Ishikawa (cell line): ENCODE results near the gene STRN.

Experiments used
- CEBPB ChIP-seq: IDR thresholded peaks from 2 replicates; pipeline ENCODE4 v1.6.1; 2012
- CREB1 ChIP-seq: IDR thresholded peaks from 2 replicates; pipeline ENCODE4 v1.6.1; 2012; ENCODE audit warnings: low read depth
- EGR1 ChIP-seq: IDR thresholded peaks from 2 replicates; pipeline ENCODE4 v1.6.1; 2012
- EP300 ChIP-seq: IDR thresholded peaks from 2 replicates; pipeline ENCODE4 v1.6.1; 2012; ENCODE audit warnings: borderline replicate concordance
- FOXM1 ChIP-seq: IDR thresholded peaks from 2 replicates; pipeline ENCODE4 v1.6.1; 2012; ENCODE audit warnings: low read depth, borderline replicate concordance
- MAX ChIP-seq: IDR thresholded peaks from 2 replicates; pipeline ENCODE4 v1.6.1; 2012
- NFIC ChIP-seq: IDR thresholded peaks from 2 replicates; pipeline ENCODE4 v1.6.1; 2012
- RAD21 ChIP-seq: IDR thresholded peaks from 2 replicates; pipeline ENCODE4 v1.6.1; 2012; ENCODE audit warnings: low read depth
- REST ChIP-seq: IDR thresholded peaks from 2 replicates; pipeline ENCODE4 v1.6.1; 2012; ENCODE audit warnings: low read depth, mild to moderate bottlenecking
- TAF1 ChIP-seq: IDR thresholded peaks from 2 replicates; pipeline ENCODE4 v1.6.1; 2012; ENCODE audit warnings: low read depth, mild to moderate bottlenecking
- TCF12 ChIP-seq: IDR thresholded peaks from 2 replicates; pipeline ENCODE4 v1.6.1; 2012; ENCODE audit warnings: low read depth
- TEAD4 ChIP-seq: IDR thresholded peaks from 2 replicates; pipeline ENCODE4 v1.6.1; 2012
- USF1 ChIP-seq: IDR thresholded peaks from 2 replicates; pipeline ENCODE4 v1.6.1; 2012
- YY1 ChIP-seq: IDR thresholded peaks from 2 replicates; pipeline ENCODE4 v1.6.1; 2012; ENCODE audit warnings: low read depth
- ZBTB7A ChIP-seq: IDR thresholded peaks from 2 replicates; pipeline ENCODE4 v1.6.1; 2012; ENCODE audit warnings: low read depth

Gene STRN

GRCh38 chr2:36988008-36988407 is 21.7 kb upstream of the STRN start:
- TF ChIP-seq RAD21, result no peak
- no peak for TF ChIP-seq MAX
- TF ChIP-seq USF1, result no peak
- TF ChIP-seq CEBPB, result no peak
- no peak for TF ChIP-seq NFIC
- no peak for TF ChIP-seq REST
- TF ChIP-seq TAF1, result no peak
- TF ChIP-seq EP300, result no peak

GRCh38 chr2:36982467-36982866 is 16.1 kb upstream of the STRN start:
- TF ChIP-seq TEAD4 (no peak), EP300 (no peak), CEBPB (no peak), TCF12 (no peak), REST (no peak), ZBTB7A (no peak), USF1 (no peak), NFIC (no peak), EGR1 (no peak), TAF1 (no peak)

- no peak for TF ChIP-seq TEAD4
These were observed 15.6 kb upstream of the STRN start for GRCh38 chr2:36981911-36982310.

- TF ChIP-seq USF1 (no peak), RAD21 (no peak), FOXM1 (no peak), YY1 (no peak), CREB1 (no peak), TAF1 (no peak), TCF12 (no peak)
These were observed 9.7 kb upstream of the STRN start for GRCh38 chr2:36976065-36976464.

- TF ChIP-seq ZBTB7A (no peak), MAX (no peak), RAD21 (no peak), YY1 (no peak), EP300 (no peak), EGR1 (no peak), REST (no peak), FOXM1 (no peak), TEAD4 (no peak), CREB1 (no peak), NFIC (no peak), TAF1 (no peak), TCF12 (no peak), USF1 (no peak)
These were observed 9.0 kb upstream of the STRN start for GRCh38 chr2:36975306-36975705.
